ENCODE results near the gene MED12L. TPM values are rescaled to one million over a fixed set of nuclear protein-coding genes. Genes with fewer than 3 reads are reported as not detected.

The MED12L gene
- polyA plus RNA-seq, 1 experiment: 0.06 TPM

- Histone ChIP-seq H3K36me3 (ENCODE audit: control insufficient read depth, insufficient read depth, low read length) (no peaks in the 10 kb centered on the region), H3K27me3 (ENCODE audit: control insufficient read depth, insufficient read depth, low read length) (no peaks in the 10 kb centered on the region), H3K4me3 (ENCODE audit: low read depth, low read length) (no peak overlapping the region)
- no peak for TF ChIP-seq CTCF (IDR thresholded peaks at IDR 0.05; ENCODE audit: insufficient read depth, low read depth, low read length)
- ChIA-PET POLR2A (no interaction called here), CTCF (no interaction called here)
- no peak for DNase-seq (ENCODE audit: low read depth)
Observed at GRCh38 chr3:151121016-151121415, 35.6 kb downstream of the MED12L start.

- ChIA-PET POLR2A (no interaction called here), CTCF (interaction anchor here (0.6 to 1.0 kb wide), 2 partner anchors 22 to 32 kb away, joined by 3 read pairs; no protein-coding TSS in a partner anchor)
- Histone ChIP-seq H3K27me3 (ENCODE audit: control insufficient read depth, insufficient read depth, low read length) (0 out of 2 replicates have a peak, but pooled peaks cover 2% of the 10 kb centered on the region), H3K36me3 (ENCODE audit: control insufficient read depth, insufficient read depth, low read length) (no peaks in the 10 kb centered on the region), H3K4me3 (ENCODE audit: low read depth, low read length) (no peak overlapping the region)
- DNase-seq (ENCODE audit: low read depth): no peak
- TF ChIP-seq CTCF (IDR thresholded peaks at IDR 0.05; ENCODE audit: insufficient read depth, low read depth, low read length): no peak
Observed at GRCh38 chr3:151123827-151124226, 38.4 kb downstream of the MED12L start.

- Histone ChIP-seq H3K27me3 (ENCODE audit: control insufficient read depth, insufficient read depth, low read length) (0 out of 2 replicates have a peak, but pooled peaks cover 2% of the 10 kb centered on the region), H3K36me3 (ENCODE audit: control insufficient read depth, insufficient read depth, low read length) (no peaks in the 10 kb centered on the region), H3K4me3 (ENCODE audit: low read depth, low read length) (no peak overlapping the region)
- no peak for TF ChIP-seq CTCF (IDR thresholded peaks at IDR 0.05; ENCODE audit: insufficient read depth, low read depth, low read length)
- no peak for DNase-seq (ENCODE audit: low read depth)
- ChIA-PET POLR2A (no interaction called here), CTCF (interaction anchor here (0.6 kb wide), 1 partner anchor 21 kb away, joined by 3 read pairs; no protein-coding TSS in a partner anchor)
Observed at GRCh38 chr3:151124476-151124875, 39.0 kb downstream of the MED12L start.

GRCh38 chr3:151130428-151130827 lies 45.0 kb downstream of the MED12L start:
- CTCF ChIA-PET: no interaction called here
- TF ChIP-seq CTCF (IDR thresholded peaks at IDR 0.05; ENCODE audit: insufficient read depth, low read depth, low read length): no peak
- Histone ChIP-seq H3K36me3 (ENCODE audit: control insufficient read depth, insufficient read depth, low read length) (no peaks in the 10 kb centered on the region), H3K4me3 (ENCODE audit: low read depth, low read length) (no peak overlapping the region), H3K27me3 (ENCODE audit: control insufficient read depth, insufficient read depth, low read length) (0 out of 2 replicates have a peak, but pooled peaks cover 2% of the 10 kb centered on the region)
- no peak for DNase-seq (ENCODE audit: low read depth)
- POLR2A ChIA-PET: no interaction called here

GRCh38 chr3:151133175-151133574 lies 47.7 kb downstream of the MED12L start:
- Histone ChIP-seq H3K36me3 (ENCODE audit: control insufficient read depth, insufficient read depth, low read length) (no peaks in the 10 kb centered on the region), H3K4me3 (ENCODE audit: low read depth, low read length) (no peak overlapping the region), H3K27me3 (ENCODE audit: control insufficient read depth, insufficient read depth, low read length) (0 out of 2 replicates have a peak, but pooled peaks cover 2% of the 10 kb centered on the region)
- ChIA-PET CTCF (interaction anchor here (0.7 kb wide), 1 partner anchor 12 kb away, joined by 4 read pairs; no protein-coding TSS in a partner anchor), POLR2A (no interaction called here)
- TF ChIP-seq CTCF (IDR thresholded peaks at IDR 0.05; ENCODE audit: insufficient read depth, low read depth, low read length): no peak
- DNase-seq (ENCODE audit: low read depth): no peak
